BLaER1 (cell line): Measurements from ENCODE around the gene HPS1.

Experiments
- H3K27ac ChIP-seq: shearing (Covaris generic); formaldehyde crosslinking; 2 replicates; pipeline ENCODE4 v1.8.1; 2022
- H3K27me3 ChIP-seq: shearing (Covaris generic); formaldehyde crosslinking; 2 replicates; pipeline ENCODE4 v1.8.1; 2022
- H3K36me3 ChIP-seq: shearing (Covaris generic); formaldehyde crosslinking; 2 replicates; pipeline ENCODE4 v1.8.1; 2022
- H3K4me1 ChIP-seq: shearing (Covaris generic); formaldehyde crosslinking; 2 replicates; pipeline ENCODE4 v1.8.1; 2022
- H3K4me2 ChIP-seq: shearing (Covaris generic); formaldehyde crosslinking; 2 replicates; pipeline ENCODE4 v1.8.1; 2022
- H3K4me3 ChIP-seq: shearing (Covaris generic); formaldehyde crosslinking; 2 replicates; pipeline ENCODE4 v1.8.1; 2022
- H3K9ac ChIP-seq: shearing (Covaris generic); formaldehyde crosslinking; 2 replicates; pipeline ENCODE4 v1.8.1; 2022
- H3K9me3 ChIP-seq: shearing (Covaris generic); formaldehyde crosslinking; 2 replicates; pipeline ENCODE4 v1.8.1; 2022
- H4K20me1 ChIP-seq: shearing (Covaris generic); formaldehyde crosslinking; 2 replicates; pipeline ENCODE4 v1.8.1; 2022
- Cebpa-rat ChIP-seq: shearing (Covaris generic); IDR thresholded peaks from 2 replicates; pipeline ENCODE4 v1.8.1; 2022

HPS1 gene

DNA sequence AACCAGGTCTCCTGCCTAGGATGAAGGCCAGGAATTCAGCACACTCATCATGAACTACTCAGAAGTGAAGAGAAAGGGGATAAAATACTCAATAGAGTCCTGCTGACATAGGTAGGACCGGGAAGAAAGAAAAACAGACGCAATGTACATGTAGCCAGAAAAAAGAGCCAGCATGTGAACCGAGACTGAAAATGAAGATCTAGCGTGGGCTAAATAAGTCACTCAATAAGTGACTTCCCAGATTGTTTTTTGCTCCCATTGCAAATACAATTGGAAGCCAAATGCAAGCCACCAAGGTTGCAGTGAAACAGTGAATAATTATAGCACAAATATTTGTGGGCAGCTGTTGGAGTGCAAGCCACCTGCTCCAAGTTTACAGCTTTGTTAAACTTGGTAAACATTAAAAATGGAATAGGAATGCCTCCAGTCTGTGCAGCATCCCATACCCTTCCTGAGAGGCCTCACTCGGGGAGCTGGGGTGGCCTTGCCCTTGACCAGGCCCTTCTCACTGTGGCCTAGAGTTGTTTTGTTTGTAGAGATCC lies 34.7 kb upstream of the HPS1 start:
- Histone ChIP-seq H3K4me2 (no peak overlapping the region), H3K36me3 (no peaks in the 10 kb centered on the region), H3K4me3 (no peak overlapping the region), H3K9ac (no peak overlapping the region), H3K9me3 (no peaks in the 10 kb centered on the region), H3K4me1 (peaks cover 23% of the 10 kb centered on the region), H4K20me1 (no peaks in the 10 kb centered on the region), H3K27ac (no peak overlapping the region), H3K27me3 (no peaks in the 10 kb centered on the region; the same call in 1 of the 2 replicates)
- no peak for TF ChIP-seq Cebpa-rat

- peak overlapping the region; percentile 64 for H3K4me2 ChIP-seq
- no peak overlapping the region for H3K27ac ChIP-seq
- no peaks in the 10 kb centered on the region; the same call in 1 of the 2 replicates for H3K27me3 ChIP-seq
- no peak overlapping the region for H3K4me3 ChIP-seq
- H3K9me3 ChIP-seq, result no peaks in the 10 kb centered on the region
- H4K20me1 ChIP-seq, result no peaks in the 10 kb centered on the region
- no peak overlapping the region for H3K9ac ChIP-seq
- H3K36me3 ChIP-seq, result no peaks in the 10 kb centered on the region
- TF ChIP-seq Cebpa-rat, result no peak
- peaks cover 37% of the 10 kb centered on the region for H3K4me1 ChIP-seq
Measured at GRCh38 chr10:98478430-98479222, 31.9 kb upstream of the HPS1 start.

GRCh38 chr10:98477861-98478260 lies 31.1 kb upstream of the HPS1 start:
- no peak overlapping the region for H3K9ac ChIP-seq
- no peak overlapping the region for H3K4me3 ChIP-seq
- H3K9me3 ChIP-seq, result no peaks in the 10 kb centered on the region
- H3K27me3 ChIP-seq, result no peaks in the 10 kb centered on the region; the same call in 1 of the 2 replicates
- no peak overlapping the region for H3K27ac ChIP-seq
- no peak overlapping the region for H3K4me2 ChIP-seq
- TF ChIP-seq Cebpa-rat, result no peak
- peaks cover 37% of the 10 kb centered on the region for H3K4me1 ChIP-seq
- H4K20me1 ChIP-seq, result no peaks in the 10 kb centered on the region
- H3K36me3 ChIP-seq, result no peaks in the 10 kb centered on the region

DNA sequence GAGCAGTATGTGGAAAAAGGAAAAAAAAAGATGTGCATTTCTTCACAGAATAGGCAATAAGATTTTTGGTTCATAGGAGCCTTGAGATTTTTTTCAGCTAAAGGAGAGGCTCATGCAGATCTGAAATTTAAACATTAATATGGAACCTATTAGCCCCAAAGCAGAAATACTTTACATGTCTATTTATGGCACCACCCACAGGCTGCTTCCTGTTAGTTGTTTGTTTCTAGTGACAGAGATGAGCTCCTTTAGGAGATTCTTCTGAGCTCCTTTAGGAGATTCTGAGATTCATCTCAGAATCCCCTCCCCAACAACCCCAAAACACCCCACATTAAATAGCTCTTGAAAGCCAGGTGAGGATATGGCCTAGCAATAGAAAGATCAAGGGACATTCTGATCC lies 27.9 kb upstream of the HPS1 start:
- no peaks in the 10 kb centered on the region for H3K27me3 ChIP-seq
- no peaks in the 10 kb centered on the region for H4K20me1 ChIP-seq
- TF ChIP-seq Cebpa-rat, result no peak
- H3K4me2 ChIP-seq, result peak overlapping the region; percentile 65
- peaks cover 30% of the 10 kb centered on the region for H3K4me1 ChIP-seq
- no peaks in the 10 kb centered on the region for H3K9me3 ChIP-seq
- H3K4me3 ChIP-seq, result no peak overlapping the region
- no peak overlapping the region for H3K9ac ChIP-seq
- no peaks in the 10 kb centered on the region for H3K36me3 ChIP-seq
- H3K27ac ChIP-seq, result no peak overlapping the region

DNA sequence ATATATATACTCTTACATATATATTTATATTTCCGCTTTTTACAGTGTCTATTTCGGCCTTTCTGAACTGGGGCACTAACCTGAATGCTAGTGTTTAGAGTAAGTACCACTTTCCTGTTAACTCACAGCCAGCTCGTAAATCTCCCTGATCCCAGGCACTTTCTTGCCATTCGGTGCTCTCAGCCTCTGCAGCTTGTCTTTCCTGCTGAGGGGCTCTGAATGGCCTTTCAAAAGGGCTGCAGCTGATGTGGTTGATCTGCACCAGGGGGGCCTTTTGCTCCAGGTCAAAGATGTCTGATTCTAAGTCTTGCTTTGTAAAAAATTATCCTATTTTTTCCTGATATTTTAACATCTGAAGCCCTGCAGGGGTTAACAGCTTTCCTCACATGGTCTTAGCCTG lies 25.5 kb upstream of the HPS1 start:
- Histone ChIP-seq H3K4me3 (no peak overlapping the region), H3K36me3 (no peaks in the 10 kb centered on the region), H3K27ac (no peak overlapping the region), H3K9ac (no peak overlapping the region), H3K9me3 (no peaks in the 10 kb centered on the region), H4K20me1 (no peaks in the 10 kb centered on the region), H3K4me2 (no peak overlapping the region), H3K4me1 (peaks cover 19% of the 10 kb centered on the region), H3K27me3 (no peaks in the 10 kb centered on the region)
- TF ChIP-seq Cebpa-rat, result no peak

GRCh38 chr10:98470850-98471249 lies 24.1 kb upstream of the HPS1 start:
- Histone ChIP-seq H3K27ac (no peak overlapping the region), H3K4me2 (no peak overlapping the region), H3K4me1 (peaks cover 19% of the 10 kb centered on the region), H3K4me3 (no peak overlapping the region), H4K20me1 (no peaks in the 10 kb centered on the region), H3K9me3 (no peaks in the 10 kb centered on the region), H3K36me3 (no peaks in the 10 kb centered on the region), H3K9ac (no peak overlapping the region), H3K27me3 (no peaks in the 10 kb centered on the region)
- no peak for TF ChIP-seq Cebpa-rat

GRCh38 chr10:98469001-98469931 lies 22.5 kb upstream of the HPS1 start:
- Histone ChIP-seq H3K9ac (no peak overlapping the region), H3K27ac (no peak overlapping the region), H3K4me3 (no peak overlapping the region), H3K27me3 (no peaks in the 10 kb centered on the region), H3K4me2 (no peak overlapping the region), H3K4me1 (peaks cover 9% of the 10 kb centered on the region), H4K20me1 (no peaks in the 10 kb centered on the region), H3K9me3 (no peaks in the 10 kb centered on the region), H3K36me3 (no peaks in the 10 kb centered on the region)
- TF ChIP-seq Cebpa-rat, result no peak

- Histone ChIP-seq H3K4me2 (peak overlapping the region; percentile 96), H3K27ac (peak overlapping the region; percentile 73), H4K20me1 (no peaks in the 10 kb centered on the region), H3K9me3 (no peaks in the 10 kb centered on the region), H3K9ac (peak overlapping the region; percentile 78), H3K27me3 (no peaks in the 10 kb centered on the region), H3K4me3 (peak overlapping the region; percentile 78), H3K4me1 (0 out of 2 replicates have a peak, but pooled peaks cover 5% of the 10 kb centered on the region), H3K36me3 (no peaks in the 10 kb centered on the region)
- no peak for TF ChIP-seq Cebpa-rat
Measured at GRCh38 chr10:98467506-98468318, 21.0 kb upstream of the HPS1 start.

DNA sequence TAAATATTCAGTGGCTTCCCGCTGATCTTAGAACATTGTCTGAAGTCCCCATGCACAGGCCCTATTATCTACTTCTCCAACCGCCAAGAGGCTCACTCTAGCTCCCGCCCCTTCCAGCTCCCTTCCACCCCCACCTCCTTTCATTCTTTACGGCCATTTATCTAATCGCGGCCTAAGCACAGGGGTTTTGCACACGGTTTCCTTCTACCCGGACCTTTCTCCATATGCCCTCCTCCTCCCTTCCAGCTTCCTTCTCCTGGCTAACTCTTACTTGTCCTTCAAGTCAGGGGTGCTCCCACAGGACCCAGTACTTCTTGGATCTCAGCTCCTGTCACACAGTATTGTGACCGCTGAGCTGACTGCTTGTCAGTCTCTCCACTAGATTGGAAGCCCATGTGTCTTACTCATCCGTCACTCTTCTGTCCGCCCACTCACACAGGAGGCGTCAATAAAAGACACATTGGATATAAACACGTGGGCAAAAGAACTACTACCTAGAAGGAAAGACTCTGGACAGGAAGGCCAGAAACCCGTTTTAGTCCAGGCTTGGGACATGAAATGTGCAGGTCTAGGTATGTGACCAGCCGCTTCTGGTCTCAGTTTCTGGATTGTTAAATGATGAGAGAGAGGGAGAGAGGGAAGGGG lies 20.2 kb upstream of the HPS1 start:
- no peaks in the 10 kb centered on the region for H3K27me3 ChIP-seq
- no peak overlapping the region for H3K27ac ChIP-seq
- H3K4me1 ChIP-seq, result 0 out of 2 replicates have a peak, but pooled peaks cover 5% of the 10 kb centered on the region
- no peaks in the 10 kb centered on the region for H4K20me1 ChIP-seq
- peak overlapping the region; percentile 96 for H3K4me2 ChIP-seq
- no peaks in the 10 kb centered on the region for H3K9me3 ChIP-seq
- peak overlapping the region; percentile 78; the same call in 1 of the 2 replicates for H3K4me3 ChIP-seq
- H3K9ac ChIP-seq, result no peak overlapping the region
- no peaks in the 10 kb centered on the region for H3K36me3 ChIP-seq
- no peak for TF ChIP-seq Cebpa-rat
